Measurements from ENCODE around the gene ZFAND3.

DNA sequence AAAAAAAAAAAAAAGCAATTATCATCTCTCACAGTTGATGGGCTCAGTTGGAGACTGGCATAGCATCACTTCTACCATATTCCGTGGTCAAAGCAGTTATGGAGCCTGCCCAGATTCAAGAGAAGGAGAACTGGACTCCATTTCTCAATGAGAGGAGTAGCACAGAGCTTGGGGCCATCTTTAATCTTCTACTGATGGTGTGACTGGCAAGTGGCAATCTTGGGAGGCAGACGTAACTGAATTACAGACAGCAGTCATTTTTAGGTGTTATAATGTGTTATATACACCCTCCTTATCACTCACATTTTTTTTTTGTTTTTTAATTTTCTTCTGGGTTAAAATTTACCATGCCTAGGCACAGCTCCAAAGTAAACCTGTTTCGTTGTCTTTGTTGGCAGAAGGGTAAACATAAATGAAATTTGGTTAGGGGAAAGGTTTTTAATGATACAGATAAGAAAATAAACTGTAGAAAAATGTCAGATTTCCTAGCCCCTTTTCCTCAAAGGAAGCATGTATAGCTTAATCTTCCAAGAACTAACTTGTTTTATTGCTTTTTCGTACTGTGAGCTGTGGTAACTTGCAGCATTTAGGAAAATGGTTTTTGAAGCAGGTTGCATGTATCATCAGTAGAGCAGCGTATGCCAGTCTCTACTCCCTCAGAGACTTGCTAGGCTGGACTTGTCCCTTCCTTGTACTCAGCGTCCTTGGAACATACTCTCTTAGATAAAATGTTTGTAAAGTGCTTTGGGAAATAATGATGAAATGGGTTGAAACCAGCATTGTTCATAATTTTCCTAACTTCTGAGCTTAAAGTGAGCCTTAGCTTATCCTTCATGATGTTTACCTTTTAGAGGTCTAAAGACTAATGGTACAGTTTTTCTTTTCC lies 25.7 kb downstream of the ZFAND3 start:
- TF ChIP-seq, protein P1, sequence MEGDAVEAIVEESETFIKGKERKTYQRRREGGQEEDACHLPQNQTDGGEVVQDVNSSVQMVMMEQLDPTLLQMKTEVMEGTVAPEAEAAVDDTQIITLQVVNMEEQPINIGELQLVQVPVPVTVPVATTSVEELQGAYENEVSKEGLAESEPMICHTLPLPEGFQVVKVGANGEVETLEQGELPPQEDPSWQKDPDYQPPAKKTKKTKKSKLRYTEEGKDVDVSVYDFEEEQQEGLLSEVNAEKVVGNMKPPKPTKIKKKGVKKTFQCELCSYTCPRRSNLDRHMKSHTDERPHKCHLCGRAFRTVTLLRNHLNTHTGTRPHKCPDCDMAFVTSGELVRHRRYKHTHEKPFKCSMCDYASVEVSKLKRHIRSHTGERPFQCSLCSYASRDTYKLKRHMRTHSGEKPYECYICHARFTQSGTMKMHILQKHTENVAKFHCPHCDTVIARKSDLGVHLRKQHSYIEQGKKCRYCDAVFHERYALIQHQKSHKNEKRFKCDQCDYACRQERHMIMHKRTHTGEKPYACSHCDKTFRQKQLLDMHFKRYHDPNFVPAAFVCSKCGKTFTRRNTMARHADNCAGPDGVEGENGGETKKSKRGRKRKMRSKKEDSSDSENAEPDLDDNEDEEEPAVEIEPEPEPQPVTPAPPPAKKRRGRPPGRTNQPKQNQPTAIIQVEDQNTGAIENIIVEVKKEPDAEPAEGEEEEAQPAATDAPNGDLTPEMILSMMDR (IDR thresholded peaks at IDR 0.05; ENCODE audit: poor library complexity, severe bottlenecking), result no peak
- TF ChIP-seq RAD21 (conservative IDR thresholded peaks at IDR 0.05), result no peak
- TF ChIP-seq, protein P2, sequence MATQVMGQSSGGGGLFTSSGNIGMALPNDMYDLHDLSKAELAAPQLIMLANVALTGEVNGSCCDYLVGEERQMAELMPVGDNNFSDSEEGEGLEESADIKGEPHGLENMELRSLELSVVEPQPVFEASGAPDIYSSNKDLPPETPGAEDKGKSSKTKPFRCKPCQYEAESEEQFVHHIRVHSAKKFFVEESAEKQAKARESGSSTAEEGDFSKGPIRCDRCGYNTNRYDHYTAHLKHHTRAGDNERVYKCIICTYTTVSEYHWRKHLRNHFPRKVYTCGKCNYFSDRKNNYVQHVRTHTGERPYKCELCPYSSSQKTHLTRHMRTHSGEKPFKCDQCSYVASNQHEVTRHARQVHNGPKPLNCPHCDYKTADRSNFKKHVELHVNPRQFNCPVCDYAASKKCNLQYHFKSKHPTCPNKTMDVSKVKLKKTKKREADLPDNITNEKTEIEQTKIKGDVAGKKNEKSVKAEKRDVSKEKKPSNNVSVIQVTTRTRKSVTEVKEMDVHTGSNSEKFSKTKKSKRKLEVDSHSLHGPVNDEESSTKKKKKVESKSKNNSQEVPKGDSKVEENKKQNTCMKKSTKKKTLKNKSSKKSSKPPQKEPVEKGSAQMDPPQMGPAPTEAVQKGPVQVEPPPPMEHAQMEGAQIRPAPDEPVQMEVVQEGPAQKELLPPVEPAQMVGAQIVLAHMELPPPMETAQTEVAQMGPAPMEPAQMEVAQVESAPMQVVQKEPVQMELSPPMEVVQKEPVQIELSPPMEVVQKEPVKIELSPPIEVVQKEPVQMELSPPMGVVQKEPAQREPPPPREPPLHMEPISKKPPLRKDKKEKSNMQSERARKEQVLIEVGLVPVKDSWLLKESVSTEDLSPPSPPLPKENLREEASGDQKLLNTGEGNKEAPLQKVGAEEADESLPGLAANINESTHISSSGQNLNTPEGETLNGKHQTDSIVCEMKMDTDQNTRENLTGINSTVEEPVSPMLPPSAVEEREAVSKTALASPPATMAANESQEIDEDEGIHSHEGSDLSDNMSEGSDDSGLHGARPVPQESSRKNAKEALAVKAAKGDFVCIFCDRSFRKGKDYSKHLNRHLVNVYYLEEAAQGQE (IDR thresholded peaks at IDR 0.05; ENCODE audit: borderline replicate concordance), result no peak

All from neural cell (in vitro differentiated cells).